H9 (cell line): Measurements from ENCODE around the gene SLC35B3. TPM values are rescaled to one million over a fixed set of nuclear protein-coding genes. Genes with fewer than 3 reads are reported as not detected.

Experiments
- DNase-seq: peaks from one replicate; pipeline ENCODE4 v3.0.0-alpha.2; 2017
- H2AFZ ChIP-seq: one replicate; pipeline ENCODE4 v1.6.1; 2013; ENCODE audit warnings: mild to moderate bottlenecking, low read length, control low read depth, moderate library complexity
- H2AK5ac ChIP-seq: 2 replicates; pipeline ENCODE4 v1.6.1; 2013; ENCODE audit warnings: low read length, control low read depth, mixed read lengths; ENCODE audit not compliant: insufficient read length
- H2BK120ac ChIP-seq: one replicate; pipeline ENCODE4 v1.6.1; 2013; ENCODE audit warnings: low read depth, mild to moderate bottlenecking, low read length, control low read depth, inconsistent platforms; ENCODE audit not compliant: poor library complexity, severe bottlenecking
- H2BK12ac ChIP-seq: 2 replicates; pipeline ENCODE4 v1.6.1; 2013; ENCODE audit warnings: low read length, control low read depth, mixed read lengths, low read depth; ENCODE audit not compliant: insufficient read length
- H2BK15ac ChIP-seq: 2 replicates; pipeline ENCODE4 v1.6.1; 2013; ENCODE audit warnings: low read depth, low read length, control low read depth
- H2BK20ac ChIP-seq: one replicate; pipeline ENCODE4 v1.6.1; 2013; ENCODE audit warnings: low read depth, mild to moderate bottlenecking, low read length, control low read depth, inconsistent platforms; ENCODE audit not compliant: poor library complexity, severe bottlenecking
- H2BK5ac ChIP-seq: 2 replicates; pipeline ENCODE4 v1.6.1; 2013; ENCODE audit warnings: low read length, control low read depth, mixed read lengths; ENCODE audit not compliant: insufficient read length
- H3K14ac ChIP-seq: 2 replicates; pipeline ENCODE4 v1.6.1; 2013; ENCODE audit warnings: low read length, control low read depth; ENCODE audit not compliant: insufficient read depth
- H3K18ac ChIP-seq: 2 replicates; pipeline ENCODE4 v1.6.1; 2013; ENCODE audit warnings: low read depth, mild to moderate bottlenecking, mixed read lengths, low read length, control low read depth; ENCODE audit not compliant: insufficient read length
- H3K23ac ChIP-seq: 2 replicates; pipeline ENCODE4 v1.6.1; 2013; ENCODE audit warnings: low read length, control low read depth, mixed read lengths, low read depth; ENCODE audit not compliant: insufficient read length
- H3K23me2 ChIP-seq: 2 replicates; pipeline ENCODE4 v1.6.1; 2013; ENCODE audit warnings: low read depth, mild to moderate bottlenecking, mixed read lengths, low read length, control low read depth; ENCODE audit not compliant: insufficient read length, poor library complexity, severe bottlenecking
- H3K27ac ChIP-seq: 2 replicates; pipeline ENCODE4 v1.5.1; 2013; ENCODE audit warnings: low read length, control low read depth, mixed read lengths, low read depth; ENCODE audit not compliant: insufficient read length
- H3K27me3 ChIP-seq: 2 replicates; pipeline ENCODE4 v1.6.1; 2013; ENCODE audit warnings: low read length, control low read depth, inconsistent platforms; ENCODE audit not compliant: insufficient read depth
- H3K4ac ChIP-seq: 2 replicates; pipeline ENCODE4 v1.6.1; 2013; ENCODE audit warnings: low read depth, mild to moderate bottlenecking, control low read depth, inconsistent platforms, low read length, moderate library complexity
- H3K4me1 ChIP-seq: 2 replicates; pipeline ENCODE4 v1.6.1; 2013; ENCODE audit warnings: low read length, control low read depth, inconsistent platforms; ENCODE audit not compliant: insufficient read depth
- H3K4me2 ChIP-seq: 2 replicates; pipeline ENCODE4 v1.6.1; 2013; ENCODE audit warnings: low read length, control low read depth, mixed read lengths; ENCODE audit not compliant: insufficient read length, insufficient read depth
- H3K56ac ChIP-seq: 2 replicates; pipeline ENCODE4 v1.6.1; 2013; ENCODE audit warnings: low read depth, mild to moderate bottlenecking, mixed read lengths, low read length, control low read depth; ENCODE audit not compliant: insufficient read length
- H3K79me1 ChIP-seq: 2 replicates; pipeline ENCODE4 v1.6.1; 2013; ENCODE audit warnings: low read depth, mild to moderate bottlenecking, moderate library complexity, low read length, control low read depth, inconsistent platforms; ENCODE audit not compliant: insufficient read depth, poor library complexity, severe bottlenecking
- H3K79me2 ChIP-seq: 2 replicates; pipeline ENCODE4 v1.6.1; 2013; ENCODE audit warnings: low read length, control low read depth, inconsistent platforms; ENCODE audit not compliant: insufficient read depth
- H3K9ac ChIP-seq: 2 replicates; pipeline ENCODE4 v1.6.1; 2013; ENCODE audit warnings: low read length, control low read depth, mixed read lengths; ENCODE audit not compliant: insufficient read length; ENCODE audit errors: extremely low read depth
- H3K9me3 ChIP-seq: one replicate; pipeline ENCODE4 v1.6.1; 2013; ENCODE audit warnings: low read depth, low read length, inconsistent platforms; ENCODE audit not compliant: control insufficient read depth
- H3T11ph ChIP-seq: one replicate; pipeline ENCODE4 v1.6.1; 2013; ENCODE audit warnings: mild to moderate bottlenecking, low read length, control low read depth, inconsistent platforms
- H4K20me1 ChIP-seq: one replicate; pipeline ENCODE4 v1.6.1; 2013; ENCODE audit not compliant: control insufficient read depth, insufficient read length, insufficient read depth
- H4K5ac ChIP-seq: 2 replicates; pipeline ENCODE4 v1.6.1; 2013; ENCODE audit warnings: low read depth, mild to moderate bottlenecking, mixed read lengths, low read length, control low read depth; ENCODE audit not compliant: insufficient read length
- H4K8ac ChIP-seq: replicated peaks from 2 replicates; pipeline ENCODE4 v1.6.1; 2013; ENCODE audit warnings: low read length, control low read depth, mixed read lengths, low read depth; ENCODE audit not compliant: insufficient read length
- H4K91ac ChIP-seq: 2 replicates; pipeline ENCODE4 v1.6.1; 2013; ENCODE audit warnings: low read depth, mild to moderate bottlenecking, moderate library complexity, mixed read lengths, low read length, control low read depth; ENCODE audit not compliant: insufficient read length
- H3K27ac Mint-ChIP-seq, 3 experiments: 2 replicates in 2 of 3; 3 replicates in 1 of 3; pipeline ENCODE4 v1.8.0; 2020 to 2021; ENCODE audit warnings: mixed read lengths in 3 of 3, mild to moderate bottlenecking in 1 of 3, moderate library complexity in 1 of 3
- H3K27me3 Mint-ChIP-seq: 2 replicates; pipeline ENCODE4 v1.8.0; 2021; ENCODE audit warnings: low read depth, mild to moderate bottlenecking, moderate library complexity, mixed read lengths
- H3K36me3 Mint-ChIP-seq, 3 experiments: 2 replicates in 2 of 3; 3 replicates in 1 of 3; pipeline ENCODE4 v1.8.0; 2020 to 2021; ENCODE audit warnings: low read depth in 3 of 3, mixed read lengths in 3 of 3; ENCODE audit not compliant: insufficient read depth in 1 of 3
- H3K4me1 Mint-ChIP-seq, 2 experiments: 2 replicates each; pipeline ENCODE4 v1.8.0; 2020; ENCODE audit warnings: mixed read lengths in 2 of 2
- H3K4me3 Mint-ChIP-seq, 2 experiments: 2 replicates in 1 of 2; 3 replicates in 1 of 2; pipeline ENCODE4 v1.8.0; 2020 to 2021; ENCODE audit warnings: mild to moderate bottlenecking in 2 of 2, mixed read lengths in 2 of 2, moderate library complexity in 1 of 2
- H3K9me3 Mint-ChIP-seq, 2 experiments: 2 replicates in 1 of 2; 3 replicates in 1 of 2; pipeline ENCODE4 v1.8.0; 2020; ENCODE audit warnings: mild to moderate bottlenecking in 2 of 2, mixed read lengths in 2 of 2, moderate library complexity in 1 of 2
- CTCF ChIP-seq: fragments of 200-600 bp; sonication (generic); conservative IDR thresholded peaks from 3 replicates; pipeline ENCODE4 v1.8.0; 2021; ENCODE audit warnings: antibody characterized with exemption, mild to moderate bottlenecking
- WGBS: extraction: QIAGEN DNeasy Blood & Tissue Kit; methylation state at CpG from one replicate; pipeline ENCODE4 v1.1.7; 2013; ENCODE audit warnings: missing lambda C conversion rate, low lambda C conversion rate, mixed read lengths; ENCODE audit not compliant: insufficient read length; ENCODE audit errors: extremely low coverage; 5-methylcytosine and 5-hydroxymethylcytosine counted together
- total RNA-seq: library from RNA; stranded (reverse); gene quantifications from 2 replicates; pipeline ENCODE4 v1.2.1, GENCODE V29; 2021

SLC35B3 gene
- total RNA-seq, 1 experiment from 2014 or later: 8.4 TPM

DNA sequence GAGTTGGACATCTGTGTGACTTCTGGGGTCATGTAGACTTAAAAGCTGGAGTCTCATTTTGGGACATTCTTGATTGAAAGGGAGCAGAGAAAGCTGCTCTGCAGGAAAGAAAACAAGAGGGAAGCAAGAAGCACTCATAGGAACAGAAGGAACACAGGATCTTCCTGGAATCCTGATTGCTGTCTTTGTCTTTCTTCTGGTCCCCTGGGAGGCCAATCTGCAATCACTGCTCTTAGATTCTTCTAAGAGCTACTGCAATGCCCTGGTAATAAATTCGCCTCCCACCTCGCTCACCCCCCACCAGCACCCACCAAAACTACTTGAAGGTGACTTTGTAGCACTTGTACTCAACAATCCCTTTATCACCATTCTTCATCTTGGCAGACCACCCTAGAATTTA lies 51.8 kb downstream of the SLC35B3 start:
- Histone ChIP-seq H3K9me3 (no peaks in the 10 kb centered on the region), H3K23ac (no peak overlapping the region), H3K18ac (no peak overlapping the region), H3K27ac (no peak overlapping the region), H3K4me2 (peak overlapping the region; percentile 26), H2AFZ (no peak overlapping the region), H3K4me1 (peaks cover 2% of the 10 kb centered on the region; the same call in 1 of the 2 replicates), H2BK5ac (no peak overlapping the region), H3K23me2 (no peaks in the 10 kb centered on the region), H2BK12ac (no peak overlapping the region), H4K8ac (no peak overlapping the region), H3K27me3 (no peaks in the 10 kb centered on the region), H3K56ac (no peak overlapping the region), H4K5ac (no peak overlapping the region), H3K79me2 (no peaks in the 10 kb centered on the region), H3K14ac (no peak overlapping the region), H2BK15ac (no peak overlapping the region), H3K4ac (no peak overlapping the region), H3K79me1 (no peaks in the 10 kb centered on the region), H3K9ac (no peak overlapping the region), H2BK20ac (no peak overlapping the region), H2AK5ac (no peak overlapping the region), H4K20me1 (no peaks in the 10 kb centered on the region), H3T11ph (no peak overlapping the region), H2BK120ac (no peak overlapping the region), H4K91ac (no peak overlapping the region)
- no peak for TF ChIP-seq CTCF
- Mint-ChIP-seq H3K9me3 (peaks cover 3% of the 10 kb centered on the region in 2 experiments; a peak in 3 of 5 replicates), H3K27me3 (no peaks in the 10 kb centered on the region), H3K27ac (peak overlapping the region in 2 of 3 experiments; percentile 90 to 92; a peak in 4 of 7 replicates), H3K36me3 (peaks cover 0 to 10% (median 0%) of the 10 kb centered on the region in 3 experiments; a peak in 4 of 7 replicates), H3K4me3 (peak overlapping the region in 1 of 2 experiments; percentile 49; a peak in 3 of 5 replicates), H3K4me1 (peaks cover 24 to 25% of the 10 kb centered on the region in 2 experiments)
- WGBS: no CpG with 5 or more reads among the region's 2 CpGs
- DNase-seq: peak; percentile 63
